Measurements from ENCODE around the gene TMEM143.
A peak's percentile ranks its signal among the peaks of the same experiment; 100 is the strongest.

TMEM143 gene

GRCh38 chr19:48354332-48354992 is 9.3 kb downstream of the TMEM143 start:
- no peak for DNase-seq

DNA sequence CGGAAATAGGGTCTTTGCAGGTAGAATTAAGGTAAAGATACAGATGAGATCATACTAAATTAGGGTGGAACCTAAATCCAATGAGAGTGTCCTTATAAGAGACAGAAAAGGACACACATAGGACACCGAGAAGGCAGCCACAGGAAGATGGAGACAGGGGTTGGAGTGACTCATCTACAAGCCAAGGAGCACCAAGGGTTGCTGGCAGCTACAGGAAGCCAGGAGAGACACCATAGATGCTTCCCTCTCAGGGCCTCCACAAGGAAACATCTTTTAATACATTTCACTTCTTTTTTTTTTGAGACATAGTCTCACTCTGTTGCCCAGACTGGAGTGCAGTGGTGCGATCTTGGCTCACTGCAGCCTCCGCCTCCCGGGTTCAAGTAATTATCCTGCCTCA is 10.1 kb downstream of the TMEM143 start:
- DNase-seq: no peak

DNA sequence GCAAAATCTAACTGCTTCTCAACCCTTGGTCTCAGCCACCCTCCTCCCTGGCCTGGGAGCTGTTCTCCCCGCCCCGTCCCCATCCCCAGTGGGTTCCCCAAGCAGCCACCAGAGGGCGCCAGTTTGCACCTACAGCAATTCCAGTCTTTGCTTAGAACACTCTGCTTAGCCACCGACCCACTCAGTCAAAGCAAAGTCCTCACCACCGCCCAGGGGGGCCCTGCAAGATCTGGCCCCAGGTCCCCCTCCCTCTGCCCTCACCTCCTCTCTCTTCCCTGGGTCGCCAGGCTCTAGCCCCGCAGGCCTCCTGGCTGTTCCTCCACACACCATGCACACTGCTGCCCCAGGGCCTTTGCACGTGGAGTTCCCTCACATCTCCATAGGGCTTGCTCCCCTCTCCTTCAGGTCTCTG is 12.4 kb downstream of the TMEM143 start:
- peak; percentile 51 for DNase-seq

DNA sequence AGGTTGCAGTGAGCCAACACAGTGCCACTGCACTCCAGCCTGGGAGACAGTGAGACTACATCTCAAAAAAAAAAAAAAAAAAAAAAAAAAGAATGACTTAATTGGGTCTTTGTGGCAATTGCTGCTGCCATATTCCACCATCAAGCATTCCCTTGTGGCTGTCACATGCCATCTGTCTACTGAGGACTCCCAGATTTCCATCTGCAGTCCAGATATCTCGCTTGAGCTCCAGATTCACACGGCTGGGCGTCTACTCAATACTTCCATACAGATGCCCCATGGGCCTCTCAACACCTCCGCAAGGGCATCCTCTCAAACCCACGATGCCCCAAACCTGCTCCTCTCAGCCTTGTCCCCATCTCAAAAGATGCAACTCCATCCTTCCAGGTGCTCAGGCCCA is 12.9 kb downstream of the TMEM143 start:
- no peak for DNase-seq

DNA sequence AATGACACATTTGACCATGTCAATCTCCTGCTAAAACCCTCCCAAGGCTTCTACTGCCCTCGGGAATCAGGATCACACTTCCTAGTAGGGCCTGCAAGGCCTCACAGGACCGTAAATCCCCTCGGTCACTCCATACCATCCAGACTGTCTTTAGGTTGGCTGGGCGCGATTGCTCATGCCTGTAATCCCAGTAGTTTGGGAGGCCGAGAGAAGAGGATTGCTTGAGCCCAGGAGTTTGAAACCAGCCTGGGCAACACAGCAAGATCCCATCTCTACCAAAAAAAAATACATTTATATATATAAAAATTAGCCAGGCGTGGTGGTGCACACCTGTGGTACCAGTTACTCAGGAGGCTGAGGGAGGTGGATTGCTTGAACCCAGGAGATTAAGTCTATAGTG is 15.0 kb downstream of the TMEM143 start:
- no peak for DNase-seq

DNA sequence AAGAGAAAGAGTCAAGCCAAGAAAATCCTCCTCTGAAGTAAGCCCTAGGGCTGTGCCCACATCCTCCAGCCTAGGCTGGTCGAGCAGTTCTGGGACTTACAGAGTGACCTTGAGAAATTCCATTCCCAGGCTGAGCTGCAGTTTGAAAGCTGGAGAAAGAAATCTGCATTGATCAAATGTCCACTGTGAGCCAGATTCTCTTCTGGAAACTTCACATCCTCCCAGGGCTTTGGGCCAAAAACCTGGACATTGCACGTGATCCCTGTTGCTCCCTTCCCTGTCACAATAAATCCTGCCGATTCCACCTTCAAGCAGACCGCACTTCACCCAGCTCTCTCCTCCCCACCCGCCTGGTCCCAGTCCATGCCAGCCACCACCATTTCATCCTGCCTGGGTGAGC is 15.7 kb downstream of the TMEM143 start:
- DNase-seq: no peak

- no peak for DNase-seq
Measured at GRCh38 chr19:48346191-48346590, 17.5 kb downstream of the TMEM143 start.

DNA sequence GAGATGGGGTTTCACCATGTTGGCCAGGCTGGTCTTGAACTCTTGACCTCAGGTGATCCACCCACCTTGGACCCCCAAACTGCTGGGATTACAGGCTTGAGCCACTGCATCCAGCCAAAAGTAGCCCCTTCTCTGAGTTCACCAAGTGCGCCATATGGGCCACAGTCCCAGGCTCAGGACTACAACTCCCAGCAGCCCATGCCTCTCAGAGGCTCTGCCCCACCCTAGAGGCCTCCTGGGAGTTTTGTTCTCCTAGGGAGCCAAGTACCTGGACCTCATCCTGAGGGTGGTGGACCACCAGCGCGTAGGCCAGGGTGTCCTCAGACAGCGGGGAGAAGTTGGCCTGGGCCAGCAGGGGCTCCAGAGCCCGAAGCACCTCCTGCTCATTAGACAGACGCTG is 18.8 kb downstream of the TMEM143 start:
- DNase-seq: no peak

- DNase-seq: no peak
Measured at GRCh38 chr19:48342841-48343540, 20.7 kb downstream of the TMEM143 start.

- DNase-seq: no peak
Measured at GRCh38 chr19:48342414-48342738, 21.4 kb downstream of the TMEM143 start.

DNA sequence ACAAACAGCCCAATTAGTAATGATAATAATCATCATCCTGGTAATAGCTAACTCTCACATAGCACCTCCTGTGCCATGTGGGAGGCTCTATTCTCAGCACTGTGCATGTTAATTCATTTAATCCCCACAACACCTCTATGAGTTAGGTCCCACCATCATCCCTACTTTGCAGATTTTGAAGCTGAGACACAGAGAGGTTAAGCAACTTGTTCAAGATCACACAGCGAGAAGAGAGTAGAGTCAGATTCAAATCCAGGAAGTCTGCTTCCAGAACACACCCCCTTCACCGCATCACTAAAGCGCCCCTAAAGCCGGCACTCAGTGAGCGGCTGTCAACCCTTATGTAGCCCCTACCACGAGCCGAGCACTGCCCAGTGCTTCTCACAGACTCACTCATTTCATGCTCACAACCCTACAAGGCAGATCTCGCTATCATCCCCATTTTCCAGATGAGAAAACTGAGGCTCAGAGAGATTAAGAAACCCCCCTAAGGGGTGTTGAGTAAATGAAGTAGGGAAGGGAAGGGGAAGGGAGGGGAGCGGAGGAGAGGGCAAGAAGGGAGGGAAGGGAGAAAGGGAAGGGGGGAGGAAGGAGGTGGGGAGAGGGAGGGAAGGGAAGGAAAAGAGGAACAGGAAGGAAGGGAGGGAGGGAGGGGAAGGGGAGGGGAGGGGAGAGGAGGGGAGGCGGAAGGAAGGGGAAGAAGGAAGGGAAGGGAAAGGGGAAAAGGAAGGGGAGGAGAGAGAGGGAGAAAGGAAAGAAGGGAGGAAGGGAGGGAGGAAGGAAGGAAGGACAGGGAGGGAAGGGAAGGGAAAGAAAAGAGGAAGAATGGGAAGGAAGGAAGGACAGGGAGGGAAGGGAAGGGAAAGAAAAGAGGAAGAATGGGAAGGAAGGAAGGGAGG is 22.0 kb downstream of the TMEM143 start:
- no peak for DNase-seq

GRCh38 chr19:48340995-48341394 is 22.7 kb downstream of the TMEM143 start:
- DNase-seq: no peak

- no peak for DNase-seq
Measured at GRCh38 chr19:48338802-48339503, 24.8 kb downstream of the TMEM143 start.

GRCh38 chr19:48338253-48338755 is 25.4 kb downstream of the TMEM143 start:
- no peak for DNase-seq

GRCh38 chr19:48333467-48334384 is 30.0 kb downstream of the TMEM143 start:
- peak; percentile 92 for DNase-seq

GRCh38 chr19:48332662-48333466 is 30.9 kb downstream of the TMEM143 start:
- peak; percentile 88 for DNase-seq

DNA sequence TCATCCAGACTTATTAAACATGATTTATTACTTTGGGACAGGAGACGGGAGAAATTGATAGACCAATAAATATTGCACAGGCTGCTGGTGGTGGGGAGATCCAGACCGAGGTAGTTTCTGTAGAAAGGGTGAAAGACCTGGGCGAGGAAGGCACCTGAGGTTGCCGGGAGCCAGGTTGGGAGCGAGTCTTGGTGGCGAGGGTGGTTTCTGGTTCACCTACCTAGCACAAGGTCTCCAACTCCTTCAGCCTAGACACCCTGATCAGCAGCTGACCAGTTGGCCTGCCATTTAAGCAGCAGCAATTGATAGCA is 31.4 kb downstream of the TMEM143 start:
- DNase-seq: no peak

- DNase-seq: no peak
Measured at GRCh38 chr19:48330012-48330681, 33.6 kb downstream of the TMEM143 start.

- DNase-seq: no peak
Measured at GRCh38 chr19:48329167-48329891, 34.4 kb downstream of the TMEM143 start.

Measured in NK-92 treated with Interleukin-12 subunit alpha and Interleukin-12 subunit beta, amount 100 ng/mL, for 24 hours (cell line).